SK-N-SH treated with all-trans-retinoic acid at 6 μM for 48 hours (cell line): ENCODE data around the gene LYST.

ENCODE experiments used
- ATAC-seq: fragments of 200-7000 bp; cut with Tn5 transposase; 3 replicates; pipeline ENCODE4 v1.9.1; 2020; ENCODE audit warnings: mild to moderate bottlenecking, moderate library complexity
- BACH2 ChIP-seq: fragments of 250-450 bp; sonication (Bioruptor Pico); IDR thresholded peaks from 2 replicates; pipeline ENCODE4 v1.9.0; 2021; ENCODE audit warnings: mild to moderate bottlenecking, borderline replicate concordance
- CSDC2 ChIP-seq: fragments of 250-450 bp; sonication (Bioruptor Pico); IDR thresholded peaks from 2 replicates; pipeline ENCODE4 v1.5.0; 2020; ENCODE audit warnings: mild to moderate bottlenecking, moderate library complexity
- ESRRG ChIP-seq: fragments of 250-450 bp; sonication (Bioruptor Pico); IDR thresholded peaks from 2 replicates; pipeline ENCODE4 v1.6.1; 2021; ENCODE audit warnings: mild to moderate bottlenecking
- ISL1 ChIP-seq: fragments of 250-450 bp; sonication (Bioruptor Pico); IDR thresholded peaks from 2 replicates; pipeline ENCODE4 v2.1.2; 2022; ENCODE audit warnings: mild to moderate bottlenecking, moderate library complexity
- OSR1 ChIP-seq: fragments of 250-450 bp; sonication (Bioruptor Pico); IDR thresholded peaks from 2 replicates; pipeline ENCODE4 v1.8.0; 2022; ENCODE audit warnings: moderate library complexity, mild to moderate bottlenecking, inconsistent platforms
- PATZ1 ChIP-seq: fragments of 250-450 bp; sonication (Bioruptor Pico); IDR thresholded peaks from 2 replicates; pipeline ENCODE4 v1.8.0; 2020; ENCODE audit warnings: mild to moderate bottlenecking, moderate library complexity, borderline replicate concordance
- PPARA ChIP-seq: fragments of 250-450 bp; sonication (Bioruptor Pico); IDR thresholded peaks from 2 replicates; pipeline ENCODE4 v1.5.0; 2020; ENCODE audit warnings: mild to moderate bottlenecking, borderline replicate concordance
- RARB ChIP-seq: fragments of 250-450 bp; sonication (Bioruptor Pico); IDR thresholded peaks from 2 replicates; pipeline ENCODE4 v1.8.0; 2021; ENCODE audit warnings: mild to moderate bottlenecking, moderate library complexity
- SNAI2 ChIP-seq: fragments of 250-450 bp; sonication (Bioruptor Pico); IDR thresholded peaks from 2 replicates; pipeline ENCODE4 v1.5.0; 2020; ENCODE audit warnings: mild to moderate bottlenecking, moderate library complexity
- TCF4 ChIP-seq: fragments of 250-450 bp; sonication (Bioruptor Pico); IDR thresholded peaks from 2 replicates; pipeline ENCODE4 v1.8.0; 2021; ENCODE audit warnings: mild to moderate bottlenecking, moderate library complexity, borderline replicate concordance
- TOX ChIP-seq: fragments of 250-450 bp; sonication (Bioruptor Pico); IDR thresholded peaks from 2 replicates; pipeline ENCODE4 v1.8.0; 2021; ENCODE audit warnings: mild to moderate bottlenecking, moderate library complexity, borderline replicate concordance
- ZC3H10 ChIP-seq: fragments of 250-450 bp; sonication (Bioruptor Pico); IDR thresholded peaks from 2 replicates; pipeline ENCODE4 v1.5.1; 2021; ENCODE audit warnings: mild to moderate bottlenecking, moderate library complexity
- ZFP3 ChIP-seq: fragments of 250-450 bp; sonication (Bioruptor Pico); IDR thresholded peaks from 2 replicates; pipeline ENCODE4 v1.5.0; 2020; ENCODE audit warnings: mild to moderate bottlenecking, moderate library complexity
- ZFP30 ChIP-seq: fragments of 450-650 bp; formaldehyde crosslinking; IDR thresholded peaks from 2 replicates; pipeline ENCODE4 v1.5.0; 2022; ENCODE audit warnings: mild to moderate bottlenecking, moderate library complexity
- ZNF565 ChIP-seq: fragments of 450-650 bp; formaldehyde crosslinking; conservative IDR thresholded peaks from 2 replicates; pipeline ENCODE4 v1.5.0; 2020; ENCODE audit warnings: low read depth, mild to moderate bottlenecking, moderate library complexity
- ZNF70 ChIP-seq: fragments of 450-650 bp; formaldehyde crosslinking; IDR thresholded peaks from 2 replicates; pipeline ENCODE4 v1.5.0; 2020; ENCODE audit warnings: mild to moderate bottlenecking, moderate library complexity
- ZNF8 ChIP-seq: fragments of 450-650 bp; formaldehyde crosslinking; IDR thresholded peaks from 2 replicates; pipeline ENCODE4 v1.5.0; 2020; ENCODE audit warnings: mild to moderate bottlenecking, moderate library complexity
- TF ChIP-seq, protein P1 (sequence below): fragments of 250-450 bp; sonication (Bioruptor Pico); IDR thresholded peaks from 2 replicates; pipeline ENCODE4 v1.5.1; 2020; ENCODE audit warnings: low read depth, mild to moderate bottlenecking, moderate library complexity
- TF ChIP-seq, protein P2 (sequence below): fragments of 250-450 bp; sonication (Bioruptor Pico); IDR thresholded peaks from 2 replicates; pipeline ENCODE4 v1.8.0; 2021; ENCODE audit warnings: low read depth, mild to moderate bottlenecking, moderate library complexity, borderline replicate concordance
- TF ChIP-seq, protein P3 (sequence below): fragments of 250-450 bp; sonication (Bioruptor Pico); IDR thresholded peaks from 2 replicates; pipeline ENCODE4 v1.5.1; 2021; ENCODE audit warnings: mild to moderate bottlenecking, moderate library complexity

Gene LYST

DNA sequence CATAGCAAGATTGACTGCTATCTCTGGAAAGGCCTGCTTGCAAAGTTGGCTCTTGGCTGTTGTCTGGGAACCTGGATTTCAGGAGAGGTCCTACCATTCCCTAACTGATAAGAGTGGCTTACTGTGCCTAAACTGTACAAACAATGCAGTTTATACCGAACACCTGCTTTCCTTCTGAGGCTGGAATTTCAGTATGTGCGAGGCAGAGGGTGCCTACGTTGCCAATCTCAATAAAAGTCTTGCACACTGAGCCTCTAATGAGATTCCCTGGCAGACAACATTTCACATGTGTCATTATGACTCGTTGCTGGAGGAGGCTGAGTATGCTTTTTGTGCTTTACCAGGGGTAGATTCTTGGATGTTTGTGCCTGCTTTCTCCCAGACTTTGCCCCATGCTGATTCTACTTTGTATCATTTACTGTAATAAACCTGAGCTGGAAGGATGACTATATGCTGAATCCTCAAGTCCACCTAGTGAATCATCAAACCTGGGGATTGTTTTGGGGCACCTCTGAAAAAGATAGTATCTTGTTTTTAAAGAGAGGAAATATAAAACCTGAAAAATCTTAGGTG, 158.2 kb downstream of the LYST start:
- peak; percentile 81 for ATAC-seq
- TF ChIP-seq TOX (CRISPR knock-in tag), result no peak
- TF ChIP-seq, protein P1, sequence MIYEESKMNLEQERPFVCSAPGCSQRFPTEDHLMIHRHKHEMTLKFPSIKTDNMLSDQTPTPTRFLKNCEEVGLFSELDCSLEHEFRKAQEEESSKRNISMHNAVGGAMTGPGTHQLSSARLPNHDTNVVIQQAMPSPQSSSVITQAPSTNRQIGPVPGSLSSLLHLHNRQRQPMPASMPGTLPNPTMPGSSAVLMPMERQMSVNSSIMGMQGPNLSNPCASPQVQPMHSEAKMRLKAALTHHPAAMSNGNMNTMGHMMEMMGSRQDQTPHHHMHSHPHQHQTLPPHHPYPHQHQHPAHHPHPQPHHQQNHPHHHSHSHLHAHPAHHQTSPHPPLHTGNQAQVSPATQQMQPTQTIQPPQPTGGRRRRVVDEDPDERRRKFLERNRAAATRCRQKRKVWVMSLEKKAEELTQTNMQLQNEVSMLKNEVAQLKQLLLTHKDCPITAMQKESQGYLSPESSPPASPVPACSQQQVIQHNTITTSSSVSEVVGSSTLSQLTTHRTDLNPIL (CRISPR knock-in tag), result no peak
- no peak for TF ChIP-seq CSDC2 (CRISPR knock-in tag)
- no peak for TF ChIP-seq ZNF8 (CRISPR knock-in tag)
- no peak for TF ChIP-seq RARB
- no peak for TF ChIP-seq SNAI2 (CRISPR knock-in tag)
- TF ChIP-seq ZNF70 (CRISPR knock-in tag), result no peak
- TF ChIP-seq TCF4 (CRISPR knock-in tag), result no peak
- no peak for TF ChIP-seq PPARA (CRISPR knock-in tag)
- TF ChIP-seq PATZ1 (CRISPR knock-in tag), result no peak
- no peak for TF ChIP-seq ISL1 (CRISPR knock-in tag)
- no peak for TF ChIP-seq ZFP3 (CRISPR knock-in tag)
- no peak for TF ChIP-seq ESRRG (CRISPR knock-in tag)
- no peak for TF ChIP-seq ZC3H10 (CRISPR knock-in tag)
- TF ChIP-seq, protein P2, sequence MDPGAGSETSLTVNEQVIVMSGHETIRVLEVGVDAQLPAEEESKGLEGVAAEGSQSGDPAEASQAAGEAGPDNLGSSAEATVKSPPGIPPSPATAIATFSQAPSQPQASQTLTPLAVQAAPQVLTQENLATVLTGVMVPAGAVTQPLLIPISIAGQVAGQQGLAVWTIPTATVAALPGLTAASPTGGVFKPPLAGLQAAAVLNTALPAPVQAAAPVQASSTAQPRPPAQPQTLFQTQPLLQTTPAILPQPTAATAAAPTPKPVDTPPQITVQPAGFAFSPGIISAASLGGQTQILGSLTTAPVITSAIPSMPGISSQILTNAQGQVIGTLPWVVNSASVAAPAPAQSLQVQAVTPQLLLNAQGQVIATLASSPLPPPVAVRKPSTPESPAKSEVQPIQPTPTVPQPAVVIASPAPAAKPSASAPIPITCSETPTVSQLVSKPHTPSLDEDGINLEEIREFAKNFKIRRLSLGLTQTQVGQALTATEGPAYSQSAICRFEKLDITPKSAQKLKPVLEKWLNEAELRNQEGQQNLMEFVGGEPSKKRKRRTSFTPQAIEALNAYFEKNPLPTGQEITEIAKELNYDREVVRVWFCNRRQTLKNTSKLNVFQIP (CRISPR knock-in tag), result no peak
- no peak for TF ChIP-seq OSR1 (CRISPR knock-in tag)

- TF ChIP-seq ZFP3 (CRISPR knock-in tag), result no peak
- no peak for TF ChIP-seq ZFP30 (CRISPR knock-in tag)
- TF ChIP-seq TCF4 (CRISPR knock-in tag), result no peak
- TF ChIP-seq ZC3H10 (CRISPR knock-in tag), result no peak
- TF ChIP-seq, protein P1 (CRISPR knock-in tag), result no peak
- ATAC-seq, result peak; percentile 90
These were observed 163.2 kb downstream of the LYST start for GRCh38 chr1:235703506-235703905.

- TF ChIP-seq RARB (no peak), ZNF70 (CRISPR knock-in tag) (no peak), ZFP3 (CRISPR knock-in tag) (no peak), TOX (CRISPR knock-in tag) (no peak), PPARA (CRISPR knock-in tag) (no peak)
- TF ChIP-seq, protein P2 (CRISPR knock-in tag), result no peak
- no peak for ATAC-seq
These were observed 164.3 kb downstream of the LYST start for GRCh38 chr1:235702412-235702811.

GRCh38 chr1:235697508-235697907, 169.2 kb downstream of the LYST start:
- TF ChIP-seq ISL1 (CRISPR knock-in tag) (no peak), ZFP3 (CRISPR knock-in tag) (no peak)
- TF ChIP-seq, all 23 proteins: peak for 0
- peak; percentile 63 for ATAC-seq

- no peak for ATAC-seq
- TF ChIP-seq ZNF565 (CRISPR knock-in tag) (no peak), ZC3H10 (CRISPR knock-in tag) (no peak), BACH2 (no peak), RARB (no peak), ZFP3 (CRISPR knock-in tag) (no peak), ZNF70 (CRISPR knock-in tag) (no peak)
- TF ChIP-seq, protein P3, sequence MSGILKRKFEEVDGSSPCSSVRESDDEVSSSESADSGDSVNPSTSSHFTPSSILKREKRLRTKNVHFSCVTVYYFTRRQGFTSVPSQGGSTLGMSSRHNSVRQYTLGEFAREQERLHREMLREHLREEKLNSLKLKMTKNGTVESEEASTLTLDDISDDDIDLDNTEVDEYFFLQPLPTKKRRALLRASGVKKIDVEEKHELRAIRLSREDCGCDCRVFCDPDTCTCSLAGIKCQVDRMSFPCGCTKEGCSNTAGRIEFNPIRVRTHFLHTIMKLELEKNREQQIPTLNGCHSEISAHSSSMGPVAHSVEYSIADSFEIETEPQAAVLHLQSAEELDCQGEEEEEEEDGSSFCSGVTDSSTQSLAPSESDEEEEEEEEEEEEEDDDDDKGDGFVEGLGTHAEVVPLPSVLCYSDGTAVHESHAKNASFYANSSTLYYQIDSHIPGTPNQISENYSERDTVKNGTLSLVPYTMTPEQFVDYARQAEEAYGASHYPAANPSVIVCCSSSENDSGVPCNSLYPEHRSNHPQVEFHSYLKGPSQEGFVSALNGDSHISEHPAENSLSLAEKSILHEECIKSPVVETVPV (CRISPR knock-in tag), result no peak
- TF ChIP-seq, protein P2 (CRISPR knock-in tag), result no peak
- TF ChIP-seq, protein P1 (CRISPR knock-in tag), result no peak
These were observed 177.3 kb downstream of the LYST start for GRCh38 chr1:235689356-235689755.
